Upper lobe of right lung (tissue), 1 donor: ENCODE data around the gene SNRNP25. TPM values are rescaled to one million over a fixed set of nuclear protein-coding genes. Genes with fewer than 3 reads are reported as not detected.

Experiments used
- ATAC-seq: fragments of 200-7000 bp; cut with Tn5 transposase; one replicate; pipeline ENCODE4 v1.9.1; 2020; ENCODE audit warnings: mild to moderate bottlenecking, moderate library complexity
- DNase-seq: peaks from one replicate; pipeline ENCODE4 v3.0.0-alpha.2; 2020
- H3K27ac ChIP-seq: fragments of 200-600 bp; one replicate; pipeline ENCODE4 v1.8.0; 2022
- H3K27me3 ChIP-seq: fragments of 200-600 bp; one replicate; pipeline ENCODE4 v1.8.0; 2022; ENCODE audit warnings: mild to moderate bottlenecking
- H3K36me3 ChIP-seq: fragments of 200-600 bp; one replicate; pipeline ENCODE4 v1.8.0; 2022
- H3K4me1 ChIP-seq: fragments of 200-600 bp; one replicate; pipeline ENCODE4 v1.8.0; 2022
- H3K4me3 ChIP-seq: fragments of 200-600 bp; one replicate; pipeline ENCODE4 v1.8.0; 2022; ENCODE audit warnings: mild to moderate bottlenecking
- H3K9me3 ChIP-seq: fragments of 200-600 bp; one replicate; pipeline ENCODE4 v1.8.0; 2022
- CTCF ChIP-seq: fragments of 200-600 bp; IDR thresholded peaks from one replicate; pipeline ENCODE4 v1.8.0; 2022; ENCODE audit warnings: antibody characterized with exemption
- intact Hi-C: fragments of 100-400 bp; cut with DNase I; formaldehyde crosslinking; loops from one replicate; pipeline ENCODE4 v1.11.0; 2022
- total RNA-seq: library from RNA; stranded (reverse); fragmentation: NEBNext Ultra II Directional; extraction: Animal tissue kit (Norgen Biotek cat#: 25700); gene quantifications from one replicate; pipeline ENCODE4 v1.2.1, GENCODE V29; 2021
- donor health status: DM: no; HTN: yes; CAD: no; lungs with severe emphysema.

SNRNP25 gene
- total RNA-seq, 1 donor from 2014 or later, result 11.6 TPM

GRCh38 chr16:85865-86264 lies 32.2 kb downstream of the SNRNP25 start:
- Histone ChIP-seq H3K27me3 (no peaks in the 10 kb centered on the region), H3K27ac (peak overlapping the region; percentile 79), H3K36me3 (peaks cover 56% of the 10 kb centered on the region), H3K4me1 (peaks cover 28% of the 10 kb centered on the region), H3K4me3 (no peak overlapping the region), H3K9me3 (no peaks in the 10 kb centered on the region)
- TF ChIP-seq CTCF, result no peak
- DNase-seq (no peak), ATAC-seq (no peak)
- intact Hi-C loops, result no loop called here

DNA sequence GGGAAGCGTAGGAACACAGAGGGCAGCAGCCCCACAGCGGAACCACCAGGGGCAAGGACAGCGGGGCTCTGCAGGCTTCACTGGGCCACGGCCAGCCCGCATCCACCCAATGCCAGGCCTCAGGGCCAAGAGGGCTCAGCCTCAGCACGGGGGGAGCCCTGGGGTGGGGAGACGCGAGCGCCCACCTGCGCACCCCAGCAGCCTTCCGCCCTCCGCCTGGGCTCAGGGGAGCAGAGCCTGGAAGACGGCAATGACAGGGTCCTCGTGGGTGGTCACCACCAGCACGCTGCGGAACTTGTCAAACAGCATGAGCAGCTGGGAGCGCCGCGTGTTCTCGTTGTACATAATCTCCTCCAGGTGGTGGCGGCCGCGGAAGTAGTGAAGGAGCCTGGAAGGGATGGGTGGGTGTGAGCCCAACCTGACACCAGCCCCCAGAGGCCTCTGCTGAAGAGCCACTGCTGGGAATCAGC lies 32.9 kb downstream of the SNRNP25 start:
- H3K27ac ChIP-seq, result peak overlapping the region; percentile 79

DNA sequence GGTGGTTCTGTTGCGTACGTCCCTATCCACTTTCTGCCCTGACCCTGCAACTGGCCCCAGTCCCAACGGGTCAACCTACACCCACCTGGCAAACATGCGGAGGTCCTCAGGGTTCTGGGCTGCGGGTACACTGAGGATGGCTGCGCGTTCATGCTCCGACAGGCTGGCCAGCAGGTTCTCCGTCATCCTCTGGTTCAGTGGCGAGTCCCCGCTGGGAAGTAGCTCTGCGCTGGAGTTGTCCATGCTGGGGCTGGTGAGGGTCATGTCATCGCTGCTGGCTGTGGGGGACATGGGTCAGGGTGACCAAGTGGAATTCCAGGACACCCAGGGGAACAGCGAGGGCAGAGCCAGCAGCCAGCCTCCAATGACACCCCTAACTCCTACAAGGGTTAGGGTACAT lies 35.0 kb downstream of the SNRNP25 start:
- ATAC-seq (no peak), DNase-seq (no peak)
- Histone ChIP-seq H3K27ac (no peak overlapping the region), H3K4me1 (peaks cover 28% of the 10 kb centered on the region), H3K36me3 (peaks cover 52% of the 10 kb centered on the region), H3K4me3 (no peak overlapping the region), H3K9me3 (no peaks in the 10 kb centered on the region), H3K27me3 (no peaks in the 10 kb centered on the region)
- intact Hi-C loops, result no loop called here
- TF ChIP-seq CTCF, result no peak

More for the DNA sequence above, 32.9 kb downstream of the SNRNP25 start:
- H3K9me3 ChIP-seq, result no peaks in the 10 kb centered on the region
- peaks cover 28% of the 10 kb centered on the region for H3K4me1 ChIP-seq
- ATAC-seq, result no peak
- peaks cover 56% of the 10 kb centered on the region for H3K36me3 ChIP-seq
- intact Hi-C loops, result no loop called here
- H3K4me3 ChIP-seq, result no peak overlapping the region
- no peaks in the 10 kb centered on the region for H3K27me3 ChIP-seq
- no peak for DNase-seq
- TF ChIP-seq CTCF, result no peak

GRCh38 chr16:89391-90302 lies 36.0 kb downstream of the SNRNP25 start:
- Histone ChIP-seq H3K4me3 (no peak overlapping the region), H3K36me3 (peaks cover 52% of the 10 kb centered on the region), H3K27ac (no peak overlapping the region), H3K9me3 (no peaks in the 10 kb centered on the region), H3K4me1 (peaks cover 18% of the 10 kb centered on the region), H3K27me3 (no peaks in the 10 kb centered on the region)
- TF ChIP-seq CTCF, result no peak
- intact Hi-C loops, result no loop called here
- no peak for DNase-seq
- no peak for ATAC-seq

- Histone ChIP-seq H3K27me3 (no peaks in the 10 kb centered on the region), H3K36me3 (peaks cover 40% of the 10 kb centered on the region), H3K4me3 (no peak overlapping the region), H3K9me3 (no peaks in the 10 kb centered on the region), H3K27ac (peak overlapping the region; percentile 6), H3K4me1 (peaks cover 1% of the 10 kb centered on the region)
- no peak for ATAC-seq
- no peak for DNase-seq
- no peak for TF ChIP-seq CTCF
- intact Hi-C loops, result no loop called here
These were observed 37.9 kb downstream of the SNRNP25 start for GRCh38 chr16:91484-91883.
